Hepatocyte (in vitro differentiated cells): ENCODE data around the gene CSPG4. TPM values are rescaled to one million over a fixed set of nuclear protein-coding genes. Genes with fewer than 3 reads are reported as not detected.

ENCODE experiments used
- DNase-seq: peaks from one replicate; pipeline ENCODE4 v3.0.0-alpha.2; 2016; ENCODE audit warnings: low spot score
- H2AFZ ChIP-seq: fragments of 200-600 bp; sonication (generic); 2 replicates; pipeline ENCODE4 v1.6.0; 2016; ENCODE audit warnings: antibody characterized with exemption, mild to moderate bottlenecking
- H3K27ac ChIP-seq: fragments of 200-600 bp; sonication (generic); 2 replicates; pipeline ENCODE4 v1.5.1; 2016; ENCODE audit warnings: mild to moderate bottlenecking
- H3K27me3 ChIP-seq: fragments of 200-600 bp; sonication (generic); 2 replicates; pipeline ENCODE4 v1.6.1; 2016
- H3K36me3 ChIP-seq: fragments of 200-600 bp; sonication (generic); replicated peaks from 2 replicates; pipeline ENCODE4 v1.5.1; 2016; ENCODE audit warnings: low read depth; ENCODE audit not compliant: insufficient read depth
- H3K4me1 ChIP-seq: fragments of 200-600 bp; sonication (generic); 2 replicates; pipeline ENCODE4 v1.5.1; 2016; ENCODE audit warnings: mild to moderate bottlenecking, moderate library complexity; ENCODE audit not compliant: insufficient read depth
- H3K4me2 ChIP-seq: fragments of 200-600 bp; sonication (generic); 2 replicates; pipeline ENCODE4 v1.6.0; 2016
- H3K4me3 ChIP-seq: fragments of 200-600 bp; sonication (generic); 2 replicates; pipeline ENCODE4 v1.5.1; 2016; ENCODE audit warnings: mild to moderate bottlenecking
- H3K79me2 ChIP-seq: fragments of 200-600 bp; sonication (generic); 2 replicates; pipeline ENCODE4 v1.6.0; 2017; ENCODE audit warnings: mild to moderate bottlenecking
- H3K9me2 ChIP-seq: fragments of 200-600 bp; sonication (generic); replicated peaks from 2 replicates; pipeline ENCODE4 v1.6.0; 2017; ENCODE audit warnings: mild to moderate bottlenecking; ENCODE audit not compliant: insufficient read depth
- H3K9me3 ChIP-seq: fragments of 200-600 bp; sonication (generic); 2 replicates; pipeline ENCODE4 v1.5.1; 2016; ENCODE audit warnings: low read depth, mild to moderate bottlenecking
- H4K20me1 ChIP-seq: fragments of 200-600 bp; sonication (generic); 2 replicates; pipeline ENCODE4 v1.6.0; 2016; ENCODE audit warnings: mild to moderate bottlenecking; ENCODE audit not compliant: insufficient read depth, poor library complexity, severe bottlenecking
- CTCF ChIP-seq: fragments of 200-600 bp; sonication (generic); IDR thresholded peaks from 2 replicates; pipeline ENCODE4 v1.5.1; 2016; ENCODE audit warnings: antibody characterized with exemption, mild to moderate bottlenecking; ENCODE audit not compliant: poor library complexity
- EZH2 ChIP-seq: fragments of 200-600 bp; sonication (generic); IDR thresholded peaks from 2 replicates; pipeline ENCODE4 v1.6.1; 2016; ENCODE audit warnings: antibody characterized with exemption, mild to moderate bottlenecking, borderline replicate concordance
- EZH2phosphoT487 ChIP-seq: fragments of 200-600 bp; sonication (generic); IDR thresholded peaks from one replicate; pipeline ENCODE4 v1.6.1; 2018; ENCODE audit warnings: antibody characterized with exemption, mild to moderate bottlenecking, low read depth, moderate library complexity; ENCODE audit not compliant: unreplicated experiment, severe bottlenecking
- WGBS: methylation state at CpG from one replicate; pipeline ENCODE4 v1.1.6; 2016; ENCODE audit warnings: low lambda C conversion rate; ENCODE audit errors: missing lambda C conversion rate; 5-methylcytosine and 5-hydroxymethylcytosine counted together
- polyA plus RNA-seq: library from polyadenylated mRNA; unstranded; fragments of >200 nt; fragmentation: Nextera tagmentation; extraction: Ambion mirVana; gene quantifications from 2 replicates; pipeline ENCODE4 v1.2.1, GENCODE V29; 2016
- total RNA-seq: library from RNA; depleted of rRNA; stranded (reverse); fragments of >200 nt; gene quantifications from 2 replicates; pipeline ENCODE4 v1.2.3, GENCODE V29; 2014

The CSPG4 gene
- total and polyA plus RNA-seq, 2 experiments from 2014 or later, result 6.4 to 7.8 TPM

GRCh38 chr15:75647370-75648155, 65.1 kb downstream of the CSPG4 start, which contains the start of gene SNX33:
Gene SNX33 (plus strand): TSS chr15:75647912. CDS start chr15:75649103, 1,191 bp downstream.
- Histone ChIP-seq H3K9me2 (no peaks in the 10 kb centered on the region), H3K9me3 (no peaks in the 10 kb centered on the region), H3K4me2 (peak within 1 kb of the TSS; percentile 95), H3K27ac (peak within 1 kb of the TSS; percentile 99), H4K20me1 (peaks cover 27% of the 10 kb centered on the region), H3K4me3 (peak within 1 kb of the TSS; percentile 80), H3K4me1 (peaks cover 51% of the 10 kb centered on the region), H3K79me2 (peaks cover 68% of the 10 kb centered on the region), H3K27me3 (no peaks in the 10 kb centered on the region), H2AFZ (peak within 1 kb of the TSS; percentile 89), H3K36me3 (no peaks in the 10 kb centered on the region)
- DNase-seq, result peak; percentile 91
- TF ChIP-seq CTCF (peak; percentile 68), EZH2 (no peak)
- WGBS, result 2% methylated on average over 49 of the region's 76 CpGs

- DNase-seq, result peak; percentile 57
- Histone ChIP-seq H4K20me1 (peaks cover 21% of the 10 kb centered on the region), H2AFZ (peak overlapping the region; percentile 89), H3K4me3 (peak overlapping the region; percentile 80), H3K27me3 (no peaks in the 10 kb centered on the region), H3K9me3 (no peaks in the 10 kb centered on the region), H3K36me3 (no peaks in the 10 kb centered on the region), H3K4me1 (peaks cover 45% of the 10 kb centered on the region), H3K27ac (peak overlapping the region; percentile 99), H3K79me2 (peaks cover 62% of the 10 kb centered on the region), H3K4me2 (peak overlapping the region; percentile 95), H3K9me2 (no peaks in the 10 kb centered on the region)
- TF ChIP-seq EZH2phosphoT487 (no peak), CTCF (no peak), EZH2 (no peak)
- WGBS, result 2% methylated on average over 26 of the region's 26 CpGs
Observed at GRCh38 chr15:75646944-75647364, 65.7 kb downstream of the CSPG4 start.

- H4K20me1 ChIP-seq, result peaks cover 15% of the 10 kb centered on the region
- peaks cover 40% of the 10 kb centered on the region for H3K4me1 ChIP-seq
- H3K4me3 ChIP-seq, result peak overlapping the region; percentile 80
- H3K36me3 ChIP-seq, result no peaks in the 10 kb centered on the region
- TF ChIP-seq EZH2phosphoT487, result no peak
- TF ChIP-seq CTCF, result no peak
- no peak for TF ChIP-seq EZH2
- peaks cover 56% of the 10 kb centered on the region for H3K79me2 ChIP-seq
- H2AFZ ChIP-seq, result peak overlapping the region; percentile 89
- no peak for DNase-seq
- 57% methylated on average over 5 of the region's 5 CpGs for WGBS
- H3K27ac ChIP-seq, result peak overlapping the region; percentile 99
- H3K27me3 ChIP-seq, result no peaks in the 10 kb centered on the region
- no peaks in the 10 kb centered on the region for H3K9me2 ChIP-seq
- no peaks in the 10 kb centered on the region for H3K9me3 ChIP-seq
- H3K4me2 ChIP-seq, result peak overlapping the region; percentile 95
Observed at GRCh38 chr15:75646112-75646943, 66.3 kb downstream of the CSPG4 start.
